VCaP (cell line): ENCODE measurements around the gene H1-8.

Experiments used
- H3K27ac ChIP-seq: fragments of 450-650 bp; 2 replicates; pipeline ENCODE4 v1.5.1; 2017
- CTCF ChIP-seq: fragments of 450-650 bp; conservative IDR thresholded peaks from 2 replicates; pipeline ENCODE4 v1.5.1; 2017; ENCODE audit warnings: mild to moderate bottlenecking, moderate library complexity

The H1-8 gene

GRCh38 chr3:129591932-129592331, 49.0 kb downstream of the H1-8 start:
- TF ChIP-seq CTCF = no peak
- H3K27ac ChIP-seq = no peak overlapping the region

GRCh38 chr3:129592381-129593131, 49.6 kb downstream of the H1-8 start:
- TF ChIP-seq CTCF = no peak
- no peak overlapping the region for H3K27ac ChIP-seq

- H3K27ac ChIP-seq = peak overlapping the region; percentile 54
- TF ChIP-seq CTCF = no peak
Observed at GRCh38 chr3:129593230-129593594, 50.2 kb downstream of the H1-8 start.

GRCh38 chr3:129593595-129594339, 50.8 kb downstream of the H1-8 start:
- peak overlapping the region; percentile 54 for H3K27ac ChIP-seq
- no peak for TF ChIP-seq CTCF

GRCh38 chr3:129594409-129594808, 51.4 kb downstream of the H1-8 start:
- TF ChIP-seq CTCF = no peak
- H3K27ac ChIP-seq = peak overlapping the region; percentile 54

- TF ChIP-seq CTCF = no peak
- H3K27ac ChIP-seq = no peak overlapping the region
Observed at GRCh38 chr3:129594907-129595390, 52.0 kb downstream of the H1-8 start.

- no peak for TF ChIP-seq CTCF
- no peak overlapping the region for H3K27ac ChIP-seq
Observed at GRCh38 chr3:129595544-129596193, 52.7 kb downstream of the H1-8 start.
